HFF-Myc (cell line): ENCODE results near the gene EXOC3L2.
A peak's percentile ranks its signal among the peaks of the same experiment; 100 is the strongest.

Experiments
- DNase-seq: peaks from one replicate; pipeline ENCODE4 v3.0.0-alpha.2; 2011; ENCODE audit warnings: low read depth; ENCODE audit errors: extremely low read depth
- H3K4me3 ChIP-seq: replicated peaks from 2 replicates; pipeline ENCODE4 v1.5.1; 2011; ENCODE audit warnings: low read depth, mild to moderate bottlenecking, control low read depth, low read length
- TF ChIP-seq, protein P1 (sequence below): IDR thresholded peaks from 2 replicates; pipeline ENCODE4 v1.5.1; 2012; ENCODE audit warnings: mild to moderate bottlenecking, low read depth, low read length, control low read depth; ENCODE audit errors: missing control alignments

Gene EXOC3L2

DNA sequence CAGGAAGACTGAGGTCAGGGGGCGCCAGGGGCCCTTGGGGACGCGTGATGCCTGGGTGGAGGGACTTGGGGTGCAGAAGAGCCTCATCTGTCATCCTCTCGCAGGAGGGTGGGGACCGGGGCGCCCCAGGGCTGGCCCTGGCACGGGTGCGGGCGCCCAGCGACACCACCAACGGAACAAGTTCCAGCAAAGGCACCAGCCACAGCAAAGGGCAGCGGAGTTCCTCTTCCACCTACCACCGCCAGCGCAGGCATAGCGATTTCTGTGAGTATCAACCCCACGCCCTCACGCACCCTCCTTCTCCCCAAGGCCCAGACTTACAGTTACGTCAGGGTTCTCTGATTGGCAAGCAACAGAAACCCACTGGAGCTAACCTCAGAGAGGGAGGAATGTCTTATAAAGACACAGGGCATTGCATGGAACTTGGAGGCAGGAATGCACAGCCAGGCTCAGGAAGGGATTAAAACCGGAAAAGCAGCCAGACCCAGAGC lies 35.3 kb upstream of the EXOC3L2 start:
- no peak overlapping the region for H3K4me3 ChIP-seq
- TF ChIP-seq, protein P1, sequence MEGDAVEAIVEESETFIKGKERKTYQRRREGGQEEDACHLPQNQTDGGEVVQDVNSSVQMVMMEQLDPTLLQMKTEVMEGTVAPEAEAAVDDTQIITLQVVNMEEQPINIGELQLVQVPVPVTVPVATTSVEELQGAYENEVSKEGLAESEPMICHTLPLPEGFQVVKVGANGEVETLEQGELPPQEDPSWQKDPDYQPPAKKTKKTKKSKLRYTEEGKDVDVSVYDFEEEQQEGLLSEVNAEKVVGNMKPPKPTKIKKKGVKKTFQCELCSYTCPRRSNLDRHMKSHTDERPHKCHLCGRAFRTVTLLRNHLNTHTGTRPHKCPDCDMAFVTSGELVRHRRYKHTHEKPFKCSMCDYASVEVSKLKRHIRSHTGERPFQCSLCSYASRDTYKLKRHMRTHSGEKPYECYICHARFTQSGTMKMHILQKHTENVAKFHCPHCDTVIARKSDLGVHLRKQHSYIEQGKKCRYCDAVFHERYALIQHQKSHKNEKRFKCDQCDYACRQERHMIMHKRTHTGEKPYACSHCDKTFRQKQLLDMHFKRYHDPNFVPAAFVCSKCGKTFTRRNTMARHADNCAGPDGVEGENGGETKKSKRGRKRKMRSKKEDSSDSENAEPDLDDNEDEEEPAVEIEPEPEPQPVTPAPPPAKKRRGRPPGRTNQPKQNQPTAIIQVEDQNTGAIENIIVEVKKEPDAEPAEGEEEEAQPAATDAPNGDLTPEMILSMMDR: no peak
- DNase-seq: no peak

GRCh38 chr19:45279587-45280192 lies 34.5 kb upstream of the EXOC3L2 start:
- no peak overlapping the region for H3K4me3 ChIP-seq
- no peak for DNase-seq
- TF ChIP-seq, protein P1: no peak

- TF ChIP-seq, protein P1: no peak
- DNase-seq: no peak
- H3K4me3 ChIP-seq: no peak overlapping the region
These were observed 32.9 kb upstream of the EXOC3L2 start for GRCh38 chr19:45278087-45278486.

DNA sequence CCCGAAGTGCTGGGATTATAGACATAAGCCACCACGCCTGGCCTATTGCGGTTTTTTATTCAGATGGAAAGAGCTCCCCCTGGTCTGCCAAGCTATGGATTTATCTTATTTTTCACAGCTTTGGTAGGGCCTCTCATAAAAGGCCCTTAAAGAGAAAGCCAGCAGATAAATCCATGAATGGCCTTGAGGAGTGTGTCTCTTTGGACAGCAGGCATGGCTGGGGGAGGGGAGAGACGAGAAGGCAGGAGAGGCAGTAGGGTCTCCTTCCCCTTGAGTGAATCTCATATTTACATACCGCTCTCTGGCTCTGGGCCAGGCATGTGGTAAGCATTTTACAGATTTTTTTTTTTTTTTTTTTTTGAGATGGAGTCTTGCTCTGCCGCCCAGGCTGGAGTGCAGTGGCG lies 31.1 kb upstream of the EXOC3L2 start:
- DNase-seq: peak; percentile 10
- TF ChIP-seq, protein P1: no peak
- no peak overlapping the region for H3K4me3 ChIP-seq

DNA sequence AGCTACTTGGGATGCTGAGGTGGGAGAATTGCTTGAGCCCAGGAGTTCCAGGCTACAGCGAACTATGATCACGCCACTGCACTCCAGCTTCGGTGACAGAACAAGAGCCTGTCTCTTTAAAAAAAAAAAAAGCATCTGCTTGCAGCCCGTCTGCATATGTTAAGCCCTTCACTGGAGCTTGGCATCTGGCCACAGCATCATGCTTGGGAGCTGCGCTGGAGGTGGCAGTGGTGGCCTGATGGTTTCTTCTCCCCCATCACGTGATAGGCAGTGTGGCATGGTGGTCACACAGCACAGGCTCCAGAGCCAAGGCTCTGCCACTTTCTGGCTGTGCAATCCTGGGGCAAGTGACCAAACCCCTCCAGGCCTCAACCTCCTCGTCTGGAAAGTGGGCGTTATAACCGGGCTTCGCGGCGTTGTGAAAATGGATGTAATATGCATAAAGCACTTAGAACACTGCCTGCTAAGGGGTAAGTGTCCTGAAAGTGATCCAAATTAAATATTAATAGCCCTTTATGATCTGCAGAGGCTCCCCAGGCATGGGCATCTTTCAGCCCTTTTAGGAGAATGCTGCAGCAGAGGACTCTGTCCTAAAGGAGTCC lies 30.3 kb upstream of the EXOC3L2 start:
- no peak overlapping the region for H3K4me3 ChIP-seq
- peak; percentile 52 for DNase-seq
- TF ChIP-seq, protein P1: no peak

DNA sequence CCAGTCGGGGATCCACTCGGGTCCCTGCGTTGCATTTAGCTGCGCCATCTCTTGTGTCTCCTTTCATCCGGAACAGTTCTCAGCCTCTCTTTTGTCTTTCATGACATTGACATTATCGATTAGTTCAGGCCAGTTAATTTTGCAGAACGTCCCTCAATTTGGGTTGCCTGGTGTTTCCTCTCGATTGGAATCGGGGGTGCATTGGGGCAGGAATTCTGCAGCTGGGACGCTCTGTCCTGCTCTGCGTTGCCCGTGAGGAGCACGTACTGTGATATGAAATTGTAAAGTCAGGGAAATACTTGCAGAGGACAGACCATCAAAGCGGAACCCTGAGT lies 28.3 kb upstream of the EXOC3L2 start:
- no peak for DNase-seq
- TF ChIP-seq, protein P1: no peak
- H3K4me3 ChIP-seq: no peak overlapping the region
